Motor neuron (in vitro differentiated cells): ENCODE measurements around the gene GUCA2B. TPM values are rescaled to one million over a fixed set of nuclear protein-coding genes. Genes with fewer than 3 reads are reported as not detected.

Source experiments
- ATAC-seq, 8 experiments: fragments of 200-7000 bp; cut with Tn5 transposase; replicated peaks in 6 of 8; 2 replicates each; pipeline ENCODE4 v1.8.0; 2021; ENCODE audit warnings: mild to moderate bottlenecking in 8 of 8, moderate library complexity in 8 of 8
- H3K27ac ChIP-seq, 2 donors: fragments of 250-450 bp; sonication (Bioruptor Pico); 2 replicates each; pipeline ENCODE4 v1.9.0; 2021; ENCODE audit warnings: antibody characterized with exemption in 2 of 2, mild to moderate bottlenecking in 2 of 2, moderate library complexity in 1 of 2
- H3K4me1 ChIP-seq, 2 donors: fragments of 250-450 bp; sonication (Bioruptor Pico); replicated peaks in 1 of 2; 2 replicates each; pipeline ENCODE4 v1.6.1; 2021; ENCODE audit warnings: antibody characterized with exemption in 2 of 2, mild to moderate bottlenecking in 2 of 2, moderate library complexity in 1 of 2
- H3K4me3 ChIP-seq, 5 donors: fragments of 250-450 bp; sonication (Bioruptor Pico); 2 replicates each; pipeline ENCODE4 v1.9.0; 2021; ENCODE audit warnings: antibody characterized with exemption in 5 of 5, mild to moderate bottlenecking in 5 of 5, moderate library complexity in 4 of 5
- WGBS, 10 experiments: fragments of 450-650 bp; shearing (Covaris generic); methylation state at CpG; one replicate each; pipeline ENCODE4 v1.0.0; 2022; 5-methylcytosine and 5-hydroxymethylcytosine counted together
- in situ Hi-C, 9 experiments: fragments of 400-800 bp; cut with MboI; loops; one replicate each; pipeline ENCODE4 v1.15.0; 2021; ENCODE audit warnings: low sequenced_read_pairs in 9 of 9, low pct_unique_long_range_greater_than_20kb in 2 of 9; ENCODE audit not compliant: unreplicated experiment in 9 of 9
- total RNA-seq, 8 experiments: library from RNA; unstranded; fragments of 300-600 nt; gene quantifications; 2 replicates each; pipeline versions ENCODE4 v1.2.3 to v1.2.4, GENCODE V29; 2022

The GUCA2B gene
- total RNA-seq, 8 experiments from 2014 or later, result not detected

DNA sequence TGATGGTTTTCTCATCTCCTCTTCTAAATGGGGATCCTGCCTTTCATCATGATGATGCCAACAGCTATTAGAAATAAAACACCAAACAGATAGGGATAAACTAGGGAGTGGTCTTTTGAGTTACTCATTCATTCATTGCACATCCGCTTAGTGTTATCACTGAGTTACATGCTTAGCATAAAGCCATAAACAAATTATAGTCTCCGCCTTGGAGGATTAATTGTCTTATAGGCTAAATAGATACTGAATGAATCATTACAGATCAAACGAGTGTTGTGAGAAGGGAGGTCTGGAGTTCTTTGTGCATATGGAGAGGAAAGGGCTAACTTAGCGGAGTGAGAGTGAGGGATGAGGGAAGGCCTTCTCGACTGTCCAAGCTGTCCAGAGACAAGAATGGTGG is 19.8 kb upstream of the GUCA2B start:
- Histone ChIP-seq H3K4me3 (no peak overlapping the region), H3K27ac (no peak overlapping the region), H3K4me1 (peaks cover 0 to 9% of the 10 kb centered on the region in 2 donors)
- ATAC-seq, result peak in 2 of 8 experiments; percentile 75 to 76
- whole genome bisulfite sequencing, 10 experiments, result 24 to 100% (median 72%) methylated on average over 1 to 5 of the region's 5 CpGs; no CpG with 5 or more reads in 1 of the 10 experiments
- in situ Hi-C loops, result loop anchor here in 2 of 9 experiments (25.0 kb wide), 2 partner anchors 546 to 571 kb away; no protein-coding TSS in a partner anchor

DNA sequence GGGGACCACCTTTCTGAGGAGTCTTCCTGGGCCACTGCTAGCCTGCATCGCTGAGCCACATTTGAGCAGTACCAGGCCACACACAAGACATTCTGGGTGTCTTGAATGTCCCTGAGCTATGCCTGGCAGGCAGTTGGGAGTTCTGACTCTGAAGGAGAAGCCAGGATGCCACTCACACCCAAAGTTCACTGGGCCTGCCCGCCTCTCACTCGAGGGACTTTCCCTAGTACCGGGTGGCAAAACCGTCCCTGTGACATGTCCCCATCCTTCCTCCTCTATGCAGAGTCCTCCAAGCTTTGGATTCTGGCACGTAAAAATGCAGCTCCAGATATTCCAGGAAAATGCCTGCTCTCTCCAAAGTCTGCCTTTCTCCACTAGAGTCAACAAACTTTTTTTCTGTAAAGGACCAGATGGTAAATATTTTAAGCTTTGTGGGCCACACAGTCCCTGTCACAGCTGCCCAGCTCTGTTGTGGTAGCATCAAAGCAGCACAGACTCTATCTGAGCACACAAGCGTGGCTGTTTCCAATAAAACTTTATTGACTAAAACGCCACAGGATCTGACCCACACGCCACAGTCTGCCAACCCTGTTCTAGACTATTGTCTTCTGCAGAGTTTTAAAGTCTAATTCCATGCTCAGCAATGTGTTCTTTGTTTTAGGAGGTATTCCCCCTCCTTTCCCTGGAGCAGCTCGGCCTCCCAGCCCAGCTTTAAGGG is 19.2 kb upstream of the GUCA2B start:
- in situ Hi-C loops, result loop anchor here in 2 of 9 experiments (25.0 kb wide), 2 partner anchors 547 to 572 kb away; no protein-coding TSS in a partner anchor
- Histone ChIP-seq H3K27ac (no peak overlapping the region), H3K4me1 (peaks cover 0 to 6% of the 10 kb centered on the region in 2 donors), H3K4me3 (no peak overlapping the region)
- 24 to 87% (median 77%) methylated on average over 2 to 10 of the region's 10 CpGs; no CpG with 5 or more reads in 2 of the 10 experiments for WGBS, 10 experiments
- ATAC-seq, result no peak

DNA sequence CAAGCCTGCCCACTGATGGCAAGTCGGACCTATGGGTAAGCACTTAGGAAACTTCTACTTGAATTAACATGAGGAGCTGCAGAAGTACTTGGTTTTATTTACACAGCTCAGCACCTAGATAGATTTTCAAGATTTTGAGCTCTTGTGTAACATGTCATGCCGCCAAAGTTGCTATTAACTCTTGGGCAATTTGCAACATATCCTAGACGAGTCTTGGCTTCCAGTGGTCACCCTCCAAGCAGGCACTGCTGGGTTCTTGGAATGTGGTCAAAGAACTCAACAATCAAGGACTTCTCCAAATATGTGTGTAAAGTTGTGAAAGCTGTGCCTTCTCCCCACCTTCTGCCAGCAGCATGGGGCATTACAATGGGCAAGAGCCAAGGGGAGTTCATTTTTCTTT is 17.8 kb upstream of the GUCA2B start:
- in situ Hi-C loops, result loop anchor here in 2 of 9 experiments (25.0 kb wide), 2 partner anchors 548 to 573 kb away; no protein-coding TSS in a partner anchor
- ATAC-seq, result no peak
- H3K27ac ChIP-seq, result no peak overlapping the region
- H3K4me3 ChIP-seq, result no peak overlapping the region
- H3K4me1 ChIP-seq, result peaks cover 0 to 6% of the 10 kb centered on the region in 2 donors
- 14 to 93% (median 76%) methylated on average over 1 to 3 of the region's 3 CpGs; no CpG with 5 or more reads in 4 of the 10 experiments for WGBS, 10 experiments

DNA sequence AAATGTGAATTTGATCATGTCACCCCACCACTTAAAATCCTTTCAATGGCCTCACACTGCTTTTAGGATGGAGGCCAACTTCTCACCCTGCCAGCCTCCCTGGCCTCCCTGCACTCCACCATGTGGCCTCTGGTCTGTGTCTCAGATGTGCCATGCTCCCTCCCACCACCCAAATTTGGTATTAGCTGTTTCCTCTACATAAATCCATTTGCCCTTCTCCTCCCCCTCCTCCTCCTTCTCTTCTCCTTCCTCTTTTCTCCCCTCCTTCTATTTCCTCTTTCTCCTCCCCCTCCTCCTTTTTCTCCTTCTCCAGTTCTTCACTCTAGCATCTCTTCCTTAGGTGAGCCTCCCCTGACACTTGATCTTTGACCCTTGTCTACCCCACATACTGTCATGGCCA is 16.7 kb upstream of the GUCA2B start:
- in situ Hi-C loops, result loop anchor here in 2 of 9 experiments (25.0 kb wide), 2 partner anchors 549 to 574 kb away; no protein-coding TSS in a partner anchor
- Histone ChIP-seq H3K4me3 (no peak overlapping the region), H3K27ac (no peak overlapping the region), H3K4me1 (peaks cover 0 to 6% of the 10 kb centered on the region in 2 donors)
- no peak for ATAC-seq

DNA sequence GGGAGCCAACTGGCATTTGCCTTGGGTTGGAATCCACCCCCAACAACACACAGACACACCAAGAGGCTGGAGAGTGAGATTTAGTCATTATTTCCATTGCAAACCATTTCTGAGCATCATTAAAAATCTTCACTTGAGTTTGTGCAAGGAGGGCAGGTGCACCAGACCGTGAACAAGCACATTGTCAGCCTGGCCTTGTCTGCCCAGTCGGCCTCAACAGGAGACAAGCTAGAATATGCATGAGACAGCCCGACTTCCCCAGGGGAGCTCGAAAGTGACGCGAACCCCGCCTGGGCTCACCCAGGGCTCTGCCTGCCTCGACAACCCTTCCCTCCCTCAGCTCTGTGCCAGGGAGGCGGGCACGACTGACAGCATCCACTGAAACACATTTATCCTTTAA is 15.4 kb upstream of the GUCA2B start:
- no peak overlapping the region for H3K4me3 ChIP-seq
- no peak overlapping the region for H3K27ac ChIP-seq
- 22 to 73% (median 40%) methylated on average over 2 to 10 of the region's 10 CpGs; no CpG with 5 or more reads in 6 of the 10 experiments for WGBS, 10 experiments
- peak in 4 of 8 experiments; percentile 18 to 98 (median 94) for ATAC-seq
- peaks cover 0 to 6% of the 10 kb centered on the region in 2 donors for H3K4me1 ChIP-seq
- in situ Hi-C loops, result loop anchor here in 2 of 9 experiments (25.0 kb wide), 2 partner anchors 550 to 575 kb away; no protein-coding TSS in a partner anchor

DNA sequence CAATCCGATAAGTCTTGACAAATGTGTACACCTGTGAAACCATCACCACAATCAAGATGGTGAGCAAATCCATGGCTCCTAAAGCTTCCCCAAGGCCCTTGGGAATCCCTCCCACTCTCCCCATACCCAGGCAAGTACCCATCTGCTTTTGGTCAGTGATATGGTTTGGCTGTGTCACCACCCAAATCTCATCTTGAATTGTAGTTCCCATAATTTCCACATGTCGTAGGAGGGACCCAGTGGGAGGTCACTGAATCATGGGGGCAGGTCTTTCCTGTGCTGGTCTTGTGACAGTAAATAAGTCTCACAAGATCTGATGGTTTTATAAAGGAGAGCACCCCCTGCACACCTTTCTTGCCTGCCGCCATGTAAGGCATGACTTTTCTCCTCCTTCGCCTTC is 14.6 kb upstream of the GUCA2B start:
- Histone ChIP-seq H3K4me1 (peaks cover 0 to 6% of the 10 kb centered on the region in 2 donors), H3K4me3 (no peak overlapping the region), H3K27ac (no peak overlapping the region)
- in situ Hi-C loops, result loop anchor here in 2 of 9 experiments (25.0 kb wide), 2 partner anchors 551 to 576 kb away; no protein-coding TSS in a partner anchor
- WGBS, 10 experiments, result 40 to 100% (median 83%) methylated on average over 1 to 4 of the region's 4 CpGs; no CpG with 5 or more reads in 1 of the 10 experiments
- no peak for ATAC-seq

DNA sequence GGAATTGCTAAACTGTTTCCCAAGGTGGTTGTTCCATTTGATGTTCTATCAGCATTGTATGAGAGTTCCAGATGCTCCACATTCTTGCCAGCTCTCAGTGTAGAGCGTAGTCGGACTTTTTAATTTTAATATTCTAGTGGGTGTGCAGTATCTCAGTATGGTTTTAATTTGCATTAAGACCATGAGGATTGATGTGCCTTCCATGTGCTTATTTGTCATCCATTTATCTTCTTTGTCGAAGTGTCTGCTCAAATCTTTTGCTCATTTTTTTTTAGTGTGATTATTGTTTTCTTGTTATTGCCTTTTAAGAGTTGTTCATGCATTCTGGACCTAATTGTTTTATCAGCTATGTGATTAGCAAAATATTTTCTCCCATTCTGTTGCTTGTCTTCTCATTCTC is 13.8 kb upstream of the GUCA2B start:
- Histone ChIP-seq H3K4me3 (no peak overlapping the region), H3K27ac (no peak overlapping the region), H3K4me1 (peaks cover 0 to 6% of the 10 kb centered on the region in 2 donors)
- in situ Hi-C loops, result loop anchor here in 2 of 9 experiments (25.0 kb wide), 2 partner anchors 552 to 577 kb away; no protein-coding TSS in a partner anchor
- ATAC-seq, result peak in 2 of 8 experiments; percentile 22 to 35
- WGBS, 10 experiments, result 4 to 97% (median 87%) methylated on average over 2 to 3 of the region's 3 CpGs; no CpG with 5 or more reads in 1 of the 10 experiments

DNA sequence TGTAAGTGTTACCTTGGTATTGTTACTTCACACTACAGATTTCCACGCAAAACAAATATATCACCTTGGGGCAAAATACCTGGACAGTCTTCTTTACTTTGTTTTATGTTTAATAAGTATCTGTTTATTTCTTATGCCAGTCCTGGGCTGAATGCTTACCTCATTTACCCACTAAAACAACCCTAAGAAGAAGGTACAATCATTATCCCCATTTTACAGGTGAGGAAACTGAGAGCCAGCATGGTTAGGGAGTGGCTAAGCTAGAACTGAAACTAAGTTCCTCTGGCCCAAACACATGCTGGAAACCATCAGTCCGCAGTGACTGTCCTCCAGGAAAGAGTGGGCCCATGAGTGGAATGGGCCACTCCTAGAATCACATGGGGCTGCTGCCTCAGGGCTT is 13.0 kb upstream of the GUCA2B start:
- H3K4me3 ChIP-seq, result no peak overlapping the region
- in situ Hi-C loops, result loop anchor here in 2 of 9 experiments (25.0 kb wide), 2 partner anchors 553 to 578 kb away; no protein-coding TSS in a partner anchor
- WGBS, 10 experiments, result 40 to 100% (median 96%) methylated on average over 1 to 2 of the region's 2 CpGs; no CpG with 5 or more reads in 3 of the 10 experiments

DNA sequence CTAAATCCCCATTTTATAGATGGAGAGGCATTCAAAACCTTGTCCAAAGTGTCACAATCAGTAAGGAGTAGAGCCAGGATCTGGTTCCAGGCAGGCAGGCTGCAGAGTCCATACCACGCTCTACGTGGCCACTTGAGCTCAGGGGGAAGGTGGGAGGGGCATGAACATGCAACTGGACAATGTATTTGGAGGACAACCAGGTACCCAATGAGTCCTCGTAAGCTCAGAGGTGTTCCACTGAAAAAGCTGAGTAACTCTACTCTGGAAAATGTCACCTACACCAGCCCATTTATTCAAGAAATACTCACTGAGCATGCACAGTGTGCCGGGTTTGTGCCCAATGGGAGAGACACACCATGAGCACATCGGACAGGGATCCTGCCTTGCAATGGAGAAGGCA is 11.2 kb upstream of the GUCA2B start:
- WGBS, 10 experiments, result 17 to 100% (median 89%) methylated on average over 1 to 5 of the region's 5 CpGs; no CpG with 5 or more reads in 3 of the 10 experiments
- Histone ChIP-seq H3K4me3 (no peak overlapping the region), H3K4me1 (peaks cover 0 to 6% of the 10 kb centered on the region in 2 donors), H3K27ac (no peak overlapping the region)
- ATAC-seq, result no peak
- in situ Hi-C loops, result loop anchor here in 2 of 9 experiments (25.0 kb wide), 2 partner anchors 555 to 580 kb away; no protein-coding TSS in a partner anchor

More for the DNA sequence above, 13.0 kb upstream of the GUCA2B start:
- Histone ChIP-seq H3K4me1 (peaks cover 0 to 6% of the 10 kb centered on the region in 2 donors), H3K27ac (no peak overlapping the region)
- ATAC-seq, result no peak

DNA sequence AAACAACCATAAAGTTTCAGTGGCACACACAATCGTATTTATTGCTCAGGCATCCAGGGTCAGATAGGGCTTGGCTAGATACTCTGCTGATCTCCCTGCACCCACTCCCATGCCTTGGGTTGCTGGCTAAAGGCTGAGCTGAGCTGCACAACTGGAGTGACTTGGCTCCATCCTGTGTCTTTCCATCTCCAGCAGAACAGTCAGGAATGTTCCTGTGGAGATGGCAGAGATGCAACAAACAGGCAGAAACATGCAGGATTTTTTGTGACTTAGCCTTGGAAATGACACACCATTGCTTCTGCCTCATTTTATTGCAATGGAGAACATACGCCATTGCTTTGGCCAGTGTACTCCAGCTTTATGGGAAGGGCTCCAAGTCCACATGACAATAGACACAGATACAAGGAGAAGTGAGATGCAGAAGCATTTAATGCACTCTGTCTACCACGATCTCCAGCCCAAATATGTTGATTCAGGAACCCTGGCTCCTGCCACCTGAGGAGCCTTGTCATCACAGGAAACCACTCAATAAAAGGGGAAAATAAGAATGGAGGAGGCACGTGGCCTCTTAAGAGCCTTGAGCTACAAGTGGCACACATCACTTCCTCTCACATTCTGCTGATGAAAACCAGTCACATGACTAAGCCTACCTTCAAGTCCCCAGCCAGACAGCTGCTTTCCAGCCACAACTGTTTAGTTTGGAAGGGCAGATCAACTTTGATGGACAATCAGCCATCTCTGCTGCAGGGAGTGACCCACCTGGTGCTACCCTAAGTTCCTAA is 10.1 kb upstream of the GUCA2B start:
- WGBS, 10 experiments, result 0 to 93% (median 59%) methylated on average over 1 to 4 of the region's 4 CpGs; no CpG with 5 or more reads in 1 of the 10 experiments
- no peak overlapping the region for H3K27ac ChIP-seq
- peak in 3 of 8 experiments; percentile 3 to 49 (median 26) for ATAC-seq
- in situ Hi-C loops, result loop anchor here in 2 of 9 experiments (25.0 kb wide), 2 partner anchors 556 to 581 kb away; no protein-coding TSS in a partner anchor
- H3K4me1 ChIP-seq, result no peaks in the 10 kb centered on the region
- H3K4me3 ChIP-seq, result no peak overlapping the region

DNA sequence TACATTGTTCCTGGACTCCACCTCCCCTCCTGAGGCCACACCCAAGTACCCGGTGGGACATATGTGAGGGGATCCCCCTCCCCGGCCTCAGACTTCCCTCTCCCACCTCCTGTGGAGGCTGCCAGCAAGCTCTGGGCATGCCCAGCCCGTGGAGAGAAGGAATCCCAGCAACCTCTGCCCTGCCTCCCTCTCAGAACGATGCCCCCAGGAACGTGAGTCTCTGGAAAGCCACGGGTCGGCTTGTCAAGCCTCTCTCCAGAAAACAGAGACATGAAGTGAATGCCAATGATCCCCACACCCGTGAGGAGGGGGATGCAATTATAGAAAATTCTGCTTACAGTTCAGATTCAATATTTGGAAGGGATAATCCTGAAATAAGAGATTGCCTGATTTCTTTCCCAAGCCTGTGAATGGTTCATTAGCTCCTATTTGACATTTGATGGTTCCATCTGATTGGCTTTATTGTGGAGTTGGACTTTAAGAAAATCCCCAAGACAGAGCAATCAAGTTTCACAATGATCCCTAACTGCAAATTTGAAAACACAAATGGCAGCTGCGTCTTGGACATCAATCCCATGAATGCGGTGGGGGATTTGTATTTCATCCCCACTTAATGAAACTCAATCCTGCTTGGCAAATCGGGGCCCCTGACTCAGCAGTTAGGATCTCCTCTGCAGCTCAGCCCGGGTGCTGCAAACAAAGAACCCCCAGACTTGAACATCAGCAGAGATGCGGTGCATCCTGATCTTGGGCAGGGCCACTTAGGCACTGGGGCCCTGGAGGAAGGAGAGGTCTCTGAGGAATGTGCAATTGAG is 9.1 kb upstream of the GUCA2B start:
- Histone ChIP-seq H3K4me1 (no peaks in the 10 kb centered on the region), H3K27ac (no peak overlapping the region), H3K4me3 (no peak overlapping the region)
- peak in 2 of 8 experiments; percentile 11 to 21 for ATAC-seq
- in situ Hi-C loops, result loop anchor here in 2 of 9 experiments (25.0 kb wide), 2 partner anchors 557 to 582 kb away; no protein-coding TSS in a partner anchor
- WGBS, 10 experiments, result 0 to 88% (median 58%) methylated on average over 2 to 11 of the region's 13 CpGs; no CpG with 5 or more reads in 1 of the 10 experiments
